GM18873 (cell line): ENCODE results near the gene DOCK10.
"Not testable (repeated sequence)": the region's sequence is repeated elsewhere in the genome, so short reads cannot be mapped to it uniquely, and the experiment has no call there.

ENCODE experiments used
- ATAC-seq: cut with Tn5 transposase; IDR thresholded peaks from one replicate; pipeline ENCODE4 v1.9.1; 2021; ENCODE audit warnings: mild to moderate bottlenecking, moderate library complexity, moderate number of reproducible peaks; ENCODE audit not compliant: unreplicated experiment, low FRiP score

Gene DOCK10

GRCh38 chr2:224927011-224927410, 115.3 kb downstream of the DOCK10 start:
- ATAC-seq, result no peak

- ATAC-seq, result peak; percentile 31
Measured at GRCh38 chr2:224925810-224926100, 116.5 kb downstream of the DOCK10 start.

- peak; percentile 28 for ATAC-seq
Measured at GRCh38 chr2:224925061-224925809, 117.0 kb downstream of the DOCK10 start.

GRCh38 chr2:224924631-224925030, 117.6 kb downstream of the DOCK10 start:
- ATAC-seq, result no peak

GRCh38 chr2:224922142-224922727, 120.0 kb downstream of the DOCK10 start:
- peak; percentile 56 for ATAC-seq

- ATAC-seq, result no peak
Measured at GRCh38 chr2:224919472-224920110, 122.7 kb downstream of the DOCK10 start.

GRCh38 chr2:224918626-224919471, 123.4 kb downstream of the DOCK10 start:
- no peak for ATAC-seq

- ATAC-seq, result not testable (repeated sequence)
Measured at GRCh38 chr2:224917246-224917645, 125.0 kb downstream of the DOCK10 start.

GRCh38 chr2:224915136-224915535, 127.1 kb downstream of the DOCK10 start:
- ATAC-seq, result no peak

- no peak for ATAC-seq
Measured at GRCh38 chr2:224910574-224910925, 131.7 kb downstream of the DOCK10 start.

- no peak for ATAC-seq
Measured at GRCh38 chr2:224909885-224910573, 132.2 kb downstream of the DOCK10 start.

- no peak for ATAC-seq
Measured at GRCh38 chr2:224908818-224909217, 133.4 kb downstream of the DOCK10 start.

- no peak for ATAC-seq
Measured at GRCh38 chr2:224904381-224904780, 137.9 kb downstream of the DOCK10 start.

GRCh38 chr2:224903621-224904020, 138.6 kb downstream of the DOCK10 start:
- ATAC-seq, result no peak

- ATAC-seq, result no peak
Measured at GRCh38 chr2:224901121-224901676, 141.1 kb downstream of the DOCK10 start.

GRCh38 chr2:224895377-224895776, 146.9 kb downstream of the DOCK10 start:
- ATAC-seq, result no peak

- ATAC-seq, result peak; percentile 77
Measured at GRCh38 chr2:224894356-224894755, 147.9 kb downstream of the DOCK10 start.

GRCh38 chr2:224893848-224894247, 148.4 kb downstream of the DOCK10 start:
- no peak for ATAC-seq

- ATAC-seq, result no peak
Measured at GRCh38 chr2:224892574-224893204, 149.6 kb downstream of the DOCK10 start.

- no peak for ATAC-seq
Measured at GRCh38 chr2:224890372-224890771, 151.9 kb downstream of the DOCK10 start.
